Measurements from ENCODE around the gene IGLL5.

The IGLL5 gene

GRCh38 chr22:22941831-22942510 is 54.4 kb downstream of the IGLL5 start:
- no peak for DNase-seq

GRCh38 chr22:22942511-22943329 is 55.1 kb downstream of the IGLL5 start:
- peak; percentile 86 for DNase-seq

- DNase-seq, result no peak
Measured at GRCh38 chr22:22943521-22944267, 56.1 kb downstream of the IGLL5 start.

- no peak for DNase-seq
Measured at GRCh38 chr22:22944268-22944985, 56.8 kb downstream of the IGLL5 start.

GRCh38 chr22:22945195-22945594 is 57.6 kb downstream of the IGLL5 start:
- no peak for DNase-seq

All from hematopoietic multipotent progenitor cell treated with erythropoietin and hydrocortisone succinate and interleukin-3 and kit ligand, for 4 days (in vitro differentiated cells).